ENCODE results near the gene MYOM3. TPM values are rescaled to one million over a fixed set of nuclear protein-coding genes. Genes with fewer than 3 reads are reported as not detected.

Gene MYOM3
- total and polyA plus RNA-seq, 2 of the 4 experiments (the other 2 are of a cell fraction), result 0.03 TPM; not detected in 1

GRCh38 chr1:24109166-24109483 lies 2.8 kb downstream of the MYOM3 start:
- H3K79me1 ChIP-seq (ENCODE audit: low read depth in 1 of 2, low read length in 2 of 2), result no peaks in the 10 kb centered on the region
- WGBS, 2 experiments (ENCODE audit: extremely low coverage in 2 of 2, insufficient read length in 1 of 2), result no CpG with 5 or more reads among the region's 1 CpG
- no peak overlapping the region for H2AK9ac ChIP-seq (replicated peaks; ENCODE audit: low read depth, low read length, poor library complexity)
- no peak overlapping the region for H4K5ac ChIP-seq (ENCODE audit: low read depth, low read length)
- CTCF ChIA-PET, result no interaction called here
- TF ChIP-seq CEBPB (IDR thresholded peaks at IDR 0.05; ENCODE audit: low read depth, low read length), result no peak
- no peak for TF ChIP-seq NFE2L2 (IDR thresholded peaks at IDR 0.05; ENCODE audit: low read depth, low read length)
- TF ChIP-seq RCOR1 (IDR thresholded peaks at IDR 0.05; ENCODE audit: insufficient replicate concordance, low read length), result peak; percentile 37
- no peak for TF ChIP-seq FOS (IDR thresholded peaks at IDR 0.05; ENCODE audit: low read depth, low read length)
- no peaks in the 10 kb centered on the region for H3K36me3 ChIP-seq (ENCODE audit: control insufficient read depth, insufficient read depth, low read length)
- no peak overlapping the region for H3K23ac ChIP-seq (ENCODE audit: low read depth, low read length)
- H3K14ac ChIP-seq (replicated peaks; ENCODE audit: low read depth, low read length), result no peak overlapping the region
- H3K4me1 ChIP-seq (ENCODE audit: control insufficient read depth, insufficient read depth, low read length), result peaks cover 3% of the 10 kb centered on the region; the same call in 1 of the 2 replicates
- no peak overlapping the region for H4K8ac ChIP-seq (ENCODE audit: low read depth in 2 of 2, low read length in 2 of 2)
- no peak overlapping the region for H2BK5ac ChIP-seq (ENCODE audit: low read depth, low read length, poor library complexity, severe bottlenecking)
- no peak overlapping the region for H3K4me3 ChIP-seq (ENCODE audit: insufficient read depth, low read depth, low read length)
- no peaks in the 10 kb centered on the region for H3K9me1 ChIP-seq (ENCODE audit: insufficient read depth, low read length)
- H2BK120ac ChIP-seq (ENCODE audit: low read depth, low read length), result no peak overlapping the region
- H3K56ac ChIP-seq (ENCODE audit: extremely low read depth, insufficient read depth, low read length), result no peak overlapping the region
- dilution Hi-C loops (cut with HindIII; ENCODE audit: low sequenced_read_pairs, unreplicated experiment) (no loop called here), in situ Hi-C loops (cut with MboI; ENCODE audit: low sequenced_read_pairs) (no loop called here), intact Hi-C loops (cut with micrococcal nuclease) (no loop called here)
- H3K4ac ChIP-seq (ENCODE audit: low read depth, low read length), result no peak overlapping the region
- no peak overlapping the region for H3K9ac ChIP-seq (ENCODE audit: low read depth, low read length)
- no peak overlapping the region for H4K91ac ChIP-seq (ENCODE audit: insufficient read depth, low read depth, low read length)
- H3K27ac ChIP-seq (ENCODE audit: insufficient read depth, low read length), result no peak overlapping the region
- H3K9me3 ChIP-seq (ENCODE audit: control insufficient read depth, insufficient read depth, low read length), result no peaks in the 10 kb centered on the region
- H2AK5ac ChIP-seq (ENCODE audit: low read depth, low read length), result no peak overlapping the region
- no peak overlapping the region for H2BK15ac ChIP-seq (ENCODE audit: low read depth, low read length)
- H3K18ac ChIP-seq (ENCODE audit: low read depth, low read length), result no peak overlapping the region
- no TSS peak for BruUV-seq (replicated peaks)
- ATAC-seq (ENCODE audit: low read depth) (no peak), DNase-seq (no peak)
- peak overlapping the region; percentile 71 for H2AFZ ChIP-seq (replicated peaks; ENCODE audit: low read length, poor library complexity)
- peaks cover 31% of the 10 kb centered on the region for H3K27me3 ChIP-seq (ENCODE audit: control insufficient read depth, insufficient read depth, low read length)
- POLR2A ChIA-PET (ENCODE audit: unreplicated experiment), result no interaction called here
- no peaks in the 10 kb centered on the region for H4K20me1 ChIP-seq (ENCODE audit: insufficient read depth, low read length)
- no peak overlapping the region for H2BK20ac ChIP-seq (ENCODE audit: low read depth, low read length)
- H3K4me2 ChIP-seq (ENCODE audit: low read depth, low read length), result no peak overlapping the region
